ENCODE measurements around the gene SPZ1. TPM values are rescaled to one million over a fixed set of nuclear protein-coding genes. Genes with fewer than 3 reads are reported as not detected.

SPZ1 gene
- total RNA-seq, 1 experiment from 2014 or later, result not detected

DNA sequence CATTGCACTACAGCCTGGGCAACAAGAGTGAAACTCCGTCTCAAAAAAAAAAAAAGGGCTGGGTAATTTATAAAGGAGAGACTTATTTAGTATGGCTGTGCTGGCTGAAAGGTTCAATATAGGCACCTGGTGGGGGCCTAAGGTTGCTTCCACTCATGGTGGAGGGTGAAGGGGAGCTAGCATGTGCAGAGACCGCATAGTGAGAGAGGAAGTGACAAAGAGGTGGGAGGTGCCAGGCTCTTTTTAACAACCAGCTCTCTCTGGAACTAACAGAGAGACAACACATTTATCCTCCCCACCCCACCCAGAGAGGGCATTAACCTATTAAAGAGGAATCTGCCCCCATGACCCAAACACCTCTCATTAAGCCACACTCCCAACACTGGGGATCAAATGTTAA, 35.1 kb upstream of the SPZ1 start:
- POLR2A ChIA-PET (ENCODE audit: low non-redundant PET), result no interaction called here
- intact Hi-C loops (cut with micrococcal nuclease; ENCODE audit: unreplicated experiment), result no loop called here
- DNase-seq (ENCODE audit: low spot score), result no peak

DNA sequence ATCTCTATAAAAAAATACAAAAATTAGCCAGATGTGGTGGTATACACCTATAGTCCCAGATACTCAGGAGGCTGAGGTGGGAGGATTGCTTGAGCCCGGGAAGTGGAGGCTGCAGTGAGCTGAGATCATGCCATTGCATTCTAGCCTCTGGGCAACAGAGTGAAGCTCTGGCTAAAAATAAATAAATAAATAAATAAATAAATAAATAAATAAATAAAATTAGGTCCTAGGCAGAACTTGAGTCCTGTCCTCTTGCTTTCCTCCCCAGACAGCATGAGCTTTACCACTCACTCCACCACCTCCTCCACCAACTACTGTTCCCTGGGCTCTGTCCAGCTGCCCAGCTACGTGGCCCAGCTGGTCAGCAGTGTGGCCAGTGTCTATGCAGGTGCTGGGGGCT, 31.6 kb upstream of the SPZ1 start:
- Histone ChIP-seq H3K4me3 (ENCODE audit: low read depth, low read length, poor library complexity, severe bottlenecking) (no peak overlapping the region), H3K4me1 (ENCODE audit: insufficient read depth, low read length, poor library complexity, severe bottlenecking) (no peaks in the 10 kb centered on the region), H3K36me3 (ENCODE audit: insufficient read depth, low read length, poor library complexity, severe bottlenecking) (no peaks in the 10 kb centered on the region), H3K27me3 (replicated peaks; ENCODE audit: insufficient read depth, low read depth, low read length, poor library complexity) (no peaks in the 10 kb centered on the region), H3K27ac (ENCODE audit: low read depth, low read length, poor library complexity, severe bottlenecking) (no peak overlapping the region), H3K9me3 (ENCODE audit: low read depth, low read length, poor library complexity, severe bottlenecking) (no peaks in the 10 kb centered on the region)
- no peak for TF ChIP-seq CTCF (conservative IDR thresholded peaks at IDR 0.05; ENCODE audit: low read depth, low read length)
- TF ChIP-seq EZH2 (IDR thresholded peaks at IDR 0.05; ENCODE audit: borderline replicate concordance, low read depth, low read length, poor library complexity, severe bottlenecking), result no peak
- DNase-seq (ENCODE audit: low spot score), result no peak
- CTCF ChIA-PET, result no interaction called here
- POLR2A ChIA-PET (ENCODE audit: low non-redundant PET), result no interaction called here
- intact Hi-C loops (cut with micrococcal nuclease; ENCODE audit: unreplicated experiment), result no loop called here
- BruUV-seq (replicated peaks), result no TSS peak

More for the DNA sequence above, 35.1 kb upstream of the SPZ1 start:
- Histone ChIP-seq H3K4me3 (ENCODE audit: low read depth, low read length, poor library complexity, severe bottlenecking) (no peak overlapping the region), H3K27ac (ENCODE audit: low read depth, low read length, poor library complexity, severe bottlenecking) (no peak overlapping the region), H3K9me3 (ENCODE audit: low read depth, low read length, poor library complexity, severe bottlenecking) (no peaks in the 10 kb centered on the region), H3K27me3 (replicated peaks; ENCODE audit: insufficient read depth, low read depth, low read length, poor library complexity) (no peaks in the 10 kb centered on the region), H3K4me1 (ENCODE audit: insufficient read depth, low read length, poor library complexity, severe bottlenecking) (no peaks in the 10 kb centered on the region), H3K36me3 (ENCODE audit: insufficient read depth, low read length, poor library complexity, severe bottlenecking) (no peaks in the 10 kb centered on the region)
- CTCF ChIA-PET, result no interaction called here
- BruUV-seq (replicated peaks), result no TSS peak
- TF ChIP-seq CTCF (conservative IDR thresholded peaks at IDR 0.05; ENCODE audit: low read depth, low read length) (no peak), EZH2 (IDR thresholded peaks at IDR 0.05; ENCODE audit: borderline replicate concordance, low read depth, low read length, poor library complexity, severe bottlenecking) (no peak)

- no peak overlapping the region for H3K4me3 ChIP-seq (ENCODE audit: low read depth, low read length, poor library complexity, severe bottlenecking)
- POLR2A ChIA-PET (ENCODE audit: low non-redundant PET), result no interaction called here
- no peak for DNase-seq (ENCODE audit: low spot score)
- no peak overlapping the region for H3K27ac ChIP-seq (ENCODE audit: low read depth, low read length, poor library complexity, severe bottlenecking)
- H3K36me3 ChIP-seq (ENCODE audit: insufficient read depth, low read length, poor library complexity, severe bottlenecking), result no peaks in the 10 kb centered on the region
- no peaks in the 10 kb centered on the region for H3K9me3 ChIP-seq (ENCODE audit: low read depth, low read length, poor library complexity, severe bottlenecking)
- TF ChIP-seq EZH2 (IDR thresholded peaks at IDR 0.05; ENCODE audit: borderline replicate concordance, low read depth, low read length, poor library complexity, severe bottlenecking), result no peak
- no peak for TF ChIP-seq CTCF (conservative IDR thresholded peaks at IDR 0.05; ENCODE audit: low read depth, low read length)
- intact Hi-C loops (cut with micrococcal nuclease; ENCODE audit: unreplicated experiment), result no loop called here
- no peaks in the 10 kb centered on the region for H3K4me1 ChIP-seq (ENCODE audit: insufficient read depth, low read length, poor library complexity, severe bottlenecking)
- no peaks in the 10 kb centered on the region for H3K27me3 ChIP-seq (replicated peaks; ENCODE audit: insufficient read depth, low read depth, low read length, poor library complexity)
- CTCF ChIA-PET, result no interaction called here
- no TSS peak for BruUV-seq (replicated peaks)
Observed at GRCh38 chr5:80289320-80289719, 30.5 kb upstream of the SPZ1 start.

Data from A673 (cell line).